Cerebellar nuclear complex (tissue), 1 donor: ENCODE measurements around the gene CCDC117.

Experiments used
- DNase-seq, 2 experiments: peaks; one replicate each; lab custom pipeline; 2025; lab: John Stamatoyannopoulos, UW

The CCDC117 gene

GRCh38 chr22:28830441-28830840 is 57.9 kb downstream of the CCDC117 start:
- DNase-seq = no peak

DNA sequence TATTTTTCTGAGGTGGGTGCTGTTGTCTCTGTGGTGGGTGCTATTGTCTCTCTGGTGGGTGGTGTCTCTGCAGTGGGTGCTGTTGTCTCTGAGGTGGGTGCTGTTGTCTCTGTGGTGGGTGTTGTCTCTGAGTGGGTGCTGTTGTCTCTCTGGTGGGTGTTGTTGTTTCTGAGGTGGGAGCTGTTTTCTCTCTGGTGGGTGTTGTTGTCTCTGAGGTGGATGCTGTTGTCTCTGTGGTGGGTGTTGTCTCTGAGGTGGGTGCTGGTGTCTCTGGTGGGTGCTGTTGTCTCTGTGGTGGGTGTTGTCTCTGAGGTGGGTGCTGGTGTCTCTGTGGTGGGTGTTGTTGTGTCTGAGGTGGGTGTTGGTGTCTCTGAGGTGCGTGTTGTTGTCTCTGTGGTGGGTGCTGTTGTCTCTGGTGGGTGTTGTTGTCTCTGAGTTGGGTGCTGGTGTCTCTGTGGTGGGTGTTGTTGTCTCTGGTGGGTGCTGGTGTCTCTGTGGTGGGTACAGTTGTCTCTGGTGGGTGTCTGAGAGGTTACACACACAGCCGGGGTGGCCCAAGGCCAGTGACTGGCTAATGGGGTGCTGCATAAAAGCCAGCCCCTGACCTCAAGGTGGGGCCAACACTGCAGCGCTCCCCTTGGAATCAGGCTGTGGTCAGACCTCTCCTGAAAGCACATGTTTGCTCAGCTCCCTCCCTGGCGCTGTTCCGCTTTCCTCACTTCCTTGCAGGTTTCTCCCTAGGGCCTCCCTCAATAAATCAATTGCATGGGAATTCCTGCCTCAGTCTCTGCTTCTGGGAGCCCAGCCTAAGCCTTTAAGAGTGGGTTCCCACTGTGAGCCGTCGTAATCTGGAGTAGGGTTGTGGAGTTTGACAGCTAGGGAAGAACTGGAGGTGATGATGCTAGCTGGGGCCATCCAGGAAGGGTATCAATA is 58.9 kb downstream of the CCDC117 start:
- no peak for DNase-seq

- DNase-seq = no peak
Measured at GRCh38 chr22:28832731-28833130, 60.2 kb downstream of the CCDC117 start.

DNA sequence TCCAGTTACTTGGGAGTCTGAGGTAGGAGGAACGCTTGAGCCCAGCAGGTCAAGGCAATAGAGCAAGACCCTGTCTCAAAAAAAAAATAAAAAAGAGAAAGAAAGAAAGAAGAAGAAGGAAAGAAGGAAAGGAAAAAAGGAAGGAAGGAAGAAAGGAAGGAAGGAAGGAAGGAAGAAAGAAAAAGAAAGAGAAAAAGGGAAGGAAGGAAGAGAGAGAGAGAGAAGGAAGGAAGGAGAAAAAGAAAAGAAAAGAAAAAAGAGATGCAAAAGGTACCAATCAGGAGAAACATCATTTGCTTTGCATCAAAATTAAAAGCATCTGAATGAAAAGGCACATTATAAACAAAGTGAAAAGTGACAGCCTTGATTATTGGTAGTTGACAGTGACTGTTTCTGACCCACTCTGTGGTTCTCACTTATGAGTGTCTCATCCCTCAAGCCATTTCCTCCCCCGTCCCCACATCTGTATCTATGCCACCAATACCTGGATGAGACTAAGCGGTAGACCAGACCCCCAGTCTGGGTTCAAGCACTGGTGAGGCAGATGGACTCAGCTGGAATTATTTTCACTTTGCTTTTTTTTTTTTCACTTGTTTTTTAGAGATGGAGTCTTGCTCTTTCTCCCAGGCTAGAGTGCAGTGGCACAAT is 60.9 kb downstream of the CCDC117 start:
- no peak for DNase-seq

GRCh38 chr22:28835630-28836189 is 63.2 kb downstream of the CCDC117 start:
- no peak for DNase-seq

- no peak for DNase-seq
Measured at GRCh38 chr22:28837640-28838039, 65.1 kb downstream of the CCDC117 start.
